A673 (cell line): ENCODE results near the gene YIPF2. TPM values are rescaled to one million over a fixed set of nuclear protein-coding genes. Genes with fewer than 3 reads are reported as not detected.
A peak's percentile ranks its signal among the peaks of the same experiment; 100 is the strongest.

ENCODE experiments used
- BruUV-seq: library from RNA; stranded (reverse); fragments of 400-500 nt; replicated peaks from 2 replicates; lab custom pipeline; 2021; lab: Mats Ljungman, UMichigan
- CTCF ChIA-PET: fragments of 300-600 bp; sonication (Branson Sonifier 250); formaldehyde crosslinking; loops from one replicate; lab custom pipeline; 2022; ENCODE audit warnings: antibody characterized with exemption; lab: Charles Lee
- POLR2A ChIA-PET: fragments of 300-600 bp; sonication (Branson Sonifier 250); formaldehyde crosslinking; loops from one replicate; lab custom pipeline; 2022; ENCODE audit warnings: antibody characterized with exemption; ENCODE audit not compliant: low non-redundant PET; lab: Charles Lee
- DNase-seq: peaks from one replicate; pipeline ENCODE4 v3.0.0-alpha.2; 2015; ENCODE audit warnings: low spot score
- H3K27ac ChIP-seq: fragments of 200-600 bp; sonication (generic); 2 replicates; pipeline ENCODE4 v1.5.1; 2016; ENCODE audit warnings: mixed run types, low read depth, mild to moderate bottlenecking, mixed read lengths, antibody characterized with exemption, low read length; ENCODE audit not compliant: poor library complexity, severe bottlenecking
- H3K27me3 ChIP-seq: fragments of 200-600 bp; sonication (generic); replicated peaks from 2 replicates; pipeline ENCODE4 v1.6.1; 2017; ENCODE audit warnings: mixed run types, low read depth, mild to moderate bottlenecking, mixed read lengths, antibody characterized with exemption, low read length; ENCODE audit not compliant: insufficient read depth, poor library complexity
- H3K36me3 ChIP-seq: fragments of 200-600 bp; sonication (generic); 2 replicates; pipeline ENCODE4 v1.6.1; 2016; ENCODE audit warnings: mixed run types, mild to moderate bottlenecking, mixed read lengths, antibody characterized with exemption, low read length; ENCODE audit not compliant: insufficient read depth, poor library complexity, severe bottlenecking
- H3K4me1 ChIP-seq: fragments of 200-600 bp; sonication (generic); 2 replicates; pipeline ENCODE4 v1.6.1; 2017; ENCODE audit warnings: mixed run types, mild to moderate bottlenecking, mixed read lengths, antibody characterized with exemption, low read length; ENCODE audit not compliant: insufficient read depth, poor library complexity, severe bottlenecking
- H3K4me3 ChIP-seq: fragments of 200-600 bp; sonication (generic); 2 replicates; pipeline ENCODE4 v1.5.1; 2016; ENCODE audit warnings: low read depth, mixed run types, mild to moderate bottlenecking, mixed read lengths, low read length; ENCODE audit not compliant: poor library complexity, severe bottlenecking
- H3K9me3 ChIP-seq: fragments of 200-600 bp; sonication (generic); 2 replicates; pipeline ENCODE4 v1.6.1; 2016; ENCODE audit warnings: mixed run types, low read depth, mild to moderate bottlenecking, mixed read lengths, antibody characterized with exemption, low read length; ENCODE audit not compliant: poor library complexity, severe bottlenecking
- EZH2 ChIP-seq: fragments of 200-600 bp; sonication (generic); IDR thresholded peaks from 2 replicates; pipeline ENCODE4 v1.6.1; 2017; ENCODE audit warnings: borderline replicate concordance, low read depth, mild to moderate bottlenecking, mixed read lengths, antibody characterized with exemption, low read length; ENCODE audit not compliant: poor library complexity, severe bottlenecking
- intact Hi-C: fragments of 100-400 bp; cut with micrococcal nuclease; formaldehyde crosslinking; loops from one replicate; pipeline ENCODE4 v1.10.0; 2022; ENCODE audit not compliant: unreplicated experiment
- total RNA-seq: library from RNA; stranded (reverse); gene quantifications from 2 replicates; pipeline ENCODE4 v1.2.3, GENCODE V29; 2021
- TF ChIP-seq, protein P1 (sequence below): fragments of 300-800, 200-600 bp; sonication (generic); conservative IDR thresholded peaks from 2 replicates; pipeline ENCODE4 v1.5.1; 2017; ENCODE audit warnings: low read depth, mild to moderate bottlenecking, antibody characterized with exemption, low read length, moderate library complexity, mixed read lengths

Gene YIPF2
- total RNA-seq, 1 experiment from 2014 or later: 24.5 TPM

- TF ChIP-seq, protein P1, sequence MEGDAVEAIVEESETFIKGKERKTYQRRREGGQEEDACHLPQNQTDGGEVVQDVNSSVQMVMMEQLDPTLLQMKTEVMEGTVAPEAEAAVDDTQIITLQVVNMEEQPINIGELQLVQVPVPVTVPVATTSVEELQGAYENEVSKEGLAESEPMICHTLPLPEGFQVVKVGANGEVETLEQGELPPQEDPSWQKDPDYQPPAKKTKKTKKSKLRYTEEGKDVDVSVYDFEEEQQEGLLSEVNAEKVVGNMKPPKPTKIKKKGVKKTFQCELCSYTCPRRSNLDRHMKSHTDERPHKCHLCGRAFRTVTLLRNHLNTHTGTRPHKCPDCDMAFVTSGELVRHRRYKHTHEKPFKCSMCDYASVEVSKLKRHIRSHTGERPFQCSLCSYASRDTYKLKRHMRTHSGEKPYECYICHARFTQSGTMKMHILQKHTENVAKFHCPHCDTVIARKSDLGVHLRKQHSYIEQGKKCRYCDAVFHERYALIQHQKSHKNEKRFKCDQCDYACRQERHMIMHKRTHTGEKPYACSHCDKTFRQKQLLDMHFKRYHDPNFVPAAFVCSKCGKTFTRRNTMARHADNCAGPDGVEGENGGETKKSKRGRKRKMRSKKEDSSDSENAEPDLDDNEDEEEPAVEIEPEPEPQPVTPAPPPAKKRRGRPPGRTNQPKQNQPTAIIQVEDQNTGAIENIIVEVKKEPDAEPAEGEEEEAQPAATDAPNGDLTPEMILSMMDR: no peak
- TF ChIP-seq EZH2: no peak
- intact Hi-C loops: no loop called here
- Histone ChIP-seq H3K27ac (peak overlapping the region; percentile 42), H3K4me3 (no peak overlapping the region), H3K4me1 (peaks cover 29% of the 10 kb centered on the region), H3K9me3 (no peaks in the 10 kb centered on the region), H3K27me3 (no peaks in the 10 kb centered on the region), H3K36me3 (no peaks in the 10 kb centered on the region)
- ChIA-PET CTCF (no interaction called here), POLR2A (no interaction called here)
- no TSS peak for BruUV-seq
- no peak for DNase-seq
Measured at GRCh38 chr19:10891405-10892086, 36.9 kb downstream of the YIPF2 start.

DNA sequence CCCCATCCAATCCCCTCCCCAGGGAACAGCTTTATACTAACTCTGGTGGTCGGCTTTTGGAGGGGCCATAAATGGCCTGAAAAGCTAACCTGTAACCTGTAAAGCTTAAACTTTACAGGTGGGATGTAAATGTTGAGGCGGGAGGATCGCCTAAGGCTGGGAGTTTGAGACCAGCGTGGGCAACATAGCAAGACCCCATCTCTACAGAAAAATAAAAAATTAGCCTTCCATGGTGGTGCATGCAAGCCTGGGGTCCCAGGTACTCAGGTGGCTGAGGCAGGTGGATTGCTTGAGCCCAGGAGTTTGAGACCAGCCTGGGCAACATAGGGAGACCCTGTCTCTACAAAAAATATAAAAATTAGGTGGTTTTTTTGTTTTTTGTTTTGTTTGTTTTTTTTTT, 38.6 kb downstream of the YIPF2 start:
- H3K36me3 ChIP-seq: no peaks in the 10 kb centered on the region
- H3K4me1 ChIP-seq: peaks cover 45% of the 10 kb centered on the region
- BruUV-seq: no TSS peak
- no peak overlapping the region for H3K4me3 ChIP-seq
- DNase-seq: no peak
- intact Hi-C loops: no loop called here
- no peak overlapping the region for H3K27ac ChIP-seq
- no peaks in the 10 kb centered on the region for H3K27me3 ChIP-seq
- TF ChIP-seq, protein P1: no peak
- TF ChIP-seq EZH2: no peak
- CTCF ChIA-PET: interaction anchor here (0.7 kb wide), 1 partner anchor 17 kb away, joined by 4 read pairs; no protein-coding TSS in a partner anchor
- POLR2A ChIA-PET: interaction anchor here (0.7 kb wide), 1 partner anchor 52 kb away, joined by 12 read pairs; no protein-coding TSS in a partner anchor
- no peaks in the 10 kb centered on the region for H3K9me3 ChIP-seq

DNA sequence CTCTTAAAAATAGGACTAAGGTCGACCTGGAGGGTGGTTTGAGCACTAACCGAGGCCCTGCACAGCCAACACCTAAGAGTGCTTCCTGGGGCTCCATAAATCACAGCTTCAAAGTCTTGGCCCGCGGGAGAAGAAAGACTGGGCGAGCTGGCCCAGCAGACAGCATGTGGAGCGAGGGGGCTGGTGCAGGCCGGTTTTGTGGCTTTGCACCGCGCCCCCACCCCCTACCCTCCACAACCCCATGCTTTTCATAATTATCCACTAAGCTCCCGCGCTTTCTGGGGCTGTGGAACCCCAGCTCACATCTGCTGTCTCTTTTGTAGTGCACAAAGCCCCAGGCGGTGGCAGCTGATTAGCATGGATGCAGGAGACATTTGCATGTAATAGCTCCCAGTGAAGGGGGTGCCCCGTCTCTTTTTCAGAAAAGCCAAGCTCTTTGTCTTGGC, 40.0 kb downstream of the YIPF2 start:
- Histone ChIP-seq H3K4me1 (peaks cover 44% of the 10 kb centered on the region), H3K4me3 (no peak overlapping the region), H3K36me3 (no peaks in the 10 kb centered on the region), H3K27me3 (no peaks in the 10 kb centered on the region), H3K27ac (peak overlapping the region; percentile 76), H3K9me3 (no peaks in the 10 kb centered on the region)
- BruUV-seq: no TSS peak
- CTCF ChIA-PET: interaction anchor here (0.5 to 1.8 kb wide), 5 partner anchors 15 to 182 kb away, joined by 3 to 9 read pairs (median 4); partner anchors contain the start of gene CARM1
- DNase-seq: peak; percentile 82
- intact Hi-C loops: no loop called here
- TF ChIP-seq, protein P1: no peak
- no peak for TF ChIP-seq EZH2
- POLR2A ChIA-PET: interaction anchor here (0.5 kb wide), 1 partner anchor 196 kb away, joined by 13 read pairs; no protein-coding TSS in a partner anchor
